Osteoblast (primary cell): ENCODE data around the gene VASH2. TPM values are rescaled to one million over a fixed set of nuclear protein-coding genes. Genes with fewer than 3 reads are reported as not detected.
"Not testable (repeated sequence)": the region's sequence is repeated elsewhere in the genome, so short reads cannot be mapped to it uniquely, and the experiment has no call there.

ENCODE experiments used
- DNase-seq: peaks from one replicate; pipeline ENCODE4 v3.0.0; 2011; ENCODE audit warnings: low spot score, mixed read lengths; ENCODE audit not compliant: insufficient read length; ENCODE audit errors: missing footprints
- H2AFZ ChIP-seq: 2 replicates; pipeline ENCODE4 v1.6.0; 2011; ENCODE audit warnings: mild to moderate bottlenecking, low read length
- H3K27ac ChIP-seq: 2 replicates; pipeline ENCODE4 v1.5.1; 2011; ENCODE audit warnings: mild to moderate bottlenecking, low read depth, low read length, moderate library complexity
- H3K27me3 ChIP-seq: 2 replicates; pipeline ENCODE4 v1.6.0; 2012; ENCODE audit warnings: mild to moderate bottlenecking, control low read depth, inconsistent platforms, low read length, moderate library complexity; ENCODE audit not compliant: insufficient read depth
- H3K36me3 ChIP-seq: 2 replicates; pipeline ENCODE4 v1.5.1; 2011; ENCODE audit warnings: mild to moderate bottlenecking, low read length, control low read depth, moderate library complexity; ENCODE audit not compliant: insufficient read depth
- H3K4me1 ChIP-seq: 2 replicates; pipeline ENCODE4 v1.5.1; 2011; ENCODE audit warnings: mild to moderate bottlenecking, low read length, control low read depth, moderate library complexity; ENCODE audit not compliant: insufficient read depth
- H3K4me2 ChIP-seq: 2 replicates; pipeline ENCODE4 v1.6.0; 2011; ENCODE audit warnings: mild to moderate bottlenecking, low read length; ENCODE audit not compliant: insufficient read depth
- H3K4me3 ChIP-seq: fragments of 200-600 bp; sonication (generic); 3 replicates; pipeline ENCODE4 v1.5.1; 2012; ENCODE audit warnings: mild to moderate bottlenecking, low read length, inconsistent platforms; ENCODE audit not compliant: insufficient read depth
- H3K79me2 ChIP-seq: 2 replicates; pipeline ENCODE4 v1.6.0; 2012; ENCODE audit warnings: mild to moderate bottlenecking, low read length, control low read depth, inconsistent platforms; ENCODE audit not compliant: insufficient read depth
- H3K9me3 ChIP-seq: 2 replicates; pipeline ENCODE4 v1.5.1; 2011; ENCODE audit warnings: low read depth, low read length, control low read depth
- H4K20me1 ChIP-seq: 2 replicates; pipeline ENCODE4 v1.6.0; 2012; ENCODE audit warnings: mild to moderate bottlenecking, low read length, control low read depth; ENCODE audit not compliant: insufficient read depth
- CTCF ChIP-seq: IDR thresholded peaks from 2 replicates; pipeline ENCODE4 v1.5.1; 2011; ENCODE audit warnings: mild to moderate bottlenecking, low read depth, low read length, moderate library complexity; ENCODE audit errors: extremely low read depth
- total RNA-seq: library from RNA; depleted of rRNA; stranded (reverse); fragments of >200 nt; gene quantifications from 2 replicates; pipeline ENCODE4 v1.2.3, GENCODE V29; 2012

VASH2 gene
- total RNA-seq, 1 donor = 1.1 TPM

DNA sequence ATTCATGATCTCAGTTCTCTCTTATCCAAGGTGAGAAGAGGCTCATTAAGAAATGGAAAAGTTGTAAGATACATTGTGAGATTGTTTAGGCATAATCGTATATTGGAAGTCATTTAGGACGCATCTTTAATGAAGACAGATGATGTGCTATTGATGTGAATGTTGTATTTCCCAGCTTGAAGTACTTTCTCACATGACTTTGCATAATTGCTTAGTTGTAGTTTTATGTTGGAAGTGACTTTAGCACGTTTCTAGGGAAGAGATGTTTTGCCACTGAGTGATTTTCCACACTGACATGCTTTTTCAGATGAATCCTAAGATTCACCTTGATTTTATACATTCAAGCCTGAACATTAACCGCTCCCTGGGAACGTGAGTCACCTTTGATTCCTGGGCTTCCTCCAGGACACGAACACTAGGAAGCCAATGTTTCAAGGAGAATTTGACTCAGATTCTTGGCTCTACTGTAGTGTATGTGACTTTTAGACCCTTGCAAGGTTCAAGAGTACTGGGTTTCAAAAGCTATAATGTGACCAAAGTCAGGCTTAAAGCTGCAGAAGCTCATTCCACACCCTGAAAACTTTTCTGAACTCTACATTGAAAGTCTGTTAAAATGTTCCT, 37.5 kb downstream of the VASH2 start:
- no peak for DNase-seq
- Histone ChIP-seq H4K20me1 (no peaks in the 10 kb centered on the region), H3K4me1 (peaks cover 7% of the 10 kb centered on the region), H3K4me2 (no peak overlapping the region), H3K36me3 (peaks cover 9% of the 10 kb centered on the region), H3K27ac (no peak overlapping the region), H3K79me2 (no peaks in the 10 kb centered on the region), H3K27me3 (no peaks in the 10 kb centered on the region), H3K4me3 (no peak overlapping the region), H2AFZ (no peak overlapping the region), H3K9me3 (no peaks in the 10 kb centered on the region)
- no peak for TF ChIP-seq CTCF

DNA sequence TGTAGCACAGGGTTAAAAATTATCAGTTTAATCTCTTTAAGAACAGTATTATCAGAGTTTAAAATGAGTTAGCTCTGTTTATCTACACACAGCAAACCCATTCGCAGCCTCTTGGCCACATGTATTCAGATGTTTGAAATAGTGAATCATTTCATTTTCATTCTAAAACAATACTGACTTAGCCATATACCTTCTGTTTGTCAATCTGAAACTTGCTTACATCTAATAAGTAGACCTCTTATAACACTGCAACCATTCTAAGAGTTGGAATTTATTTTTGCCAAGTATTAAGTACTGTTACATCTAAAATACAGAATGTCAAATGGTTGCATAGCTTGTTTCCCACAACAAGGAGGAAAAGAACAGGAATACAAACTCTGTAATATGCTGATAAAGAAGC, 39.9 kb downstream of the VASH2 start:
- Histone ChIP-seq H3K4me3 (no peak overlapping the region), H3K36me3 (peaks cover 12% of the 10 kb centered on the region), H3K27ac (no peak overlapping the region), H3K27me3 (no peaks in the 10 kb centered on the region), H4K20me1 (no peaks in the 10 kb centered on the region), H3K79me2 (no peaks in the 10 kb centered on the region), H3K4me1 (peaks cover 7% of the 10 kb centered on the region), H3K9me3 (no peaks in the 10 kb centered on the region), H3K4me2 (no peak overlapping the region), H2AFZ (no peak overlapping the region)
- DNase-seq = no peak
- TF ChIP-seq CTCF = no peak

DNA sequence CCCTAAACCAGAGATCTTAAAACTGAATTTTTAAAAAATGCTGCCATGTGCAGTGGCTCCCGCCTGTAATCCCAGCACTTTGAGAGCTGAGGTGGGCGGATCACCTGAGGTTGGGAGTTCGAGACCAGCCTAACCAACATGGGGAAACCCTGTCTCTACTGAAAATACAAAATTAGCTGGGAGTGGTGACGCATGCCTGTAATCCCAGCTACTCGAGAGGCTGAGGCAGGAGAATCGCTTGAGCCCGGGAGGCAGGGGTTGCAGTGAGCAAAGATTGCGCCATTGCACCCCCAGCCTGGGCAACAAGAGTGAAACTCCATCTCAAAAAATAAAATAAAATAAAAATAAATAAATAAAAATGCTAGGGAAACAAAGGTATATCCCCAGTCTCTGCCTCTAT, 43.6 kb downstream of the VASH2 start:
- not testable (repeated sequence) for H3K9me3 ChIP-seq, DNase-seq, H3K27ac ChIP-seq, H3K4me3 ChIP-seq, H3K4me2 ChIP-seq, H3K27me3 ChIP-seq, H4K20me1 ChIP-seq, H2AFZ ChIP-seq, H3K79me2 ChIP-seq, H3K4me1 ChIP-seq
- H3K36me3 ChIP-seq = peaks cover 28% of the 10 kb centered on the region

DNA sequence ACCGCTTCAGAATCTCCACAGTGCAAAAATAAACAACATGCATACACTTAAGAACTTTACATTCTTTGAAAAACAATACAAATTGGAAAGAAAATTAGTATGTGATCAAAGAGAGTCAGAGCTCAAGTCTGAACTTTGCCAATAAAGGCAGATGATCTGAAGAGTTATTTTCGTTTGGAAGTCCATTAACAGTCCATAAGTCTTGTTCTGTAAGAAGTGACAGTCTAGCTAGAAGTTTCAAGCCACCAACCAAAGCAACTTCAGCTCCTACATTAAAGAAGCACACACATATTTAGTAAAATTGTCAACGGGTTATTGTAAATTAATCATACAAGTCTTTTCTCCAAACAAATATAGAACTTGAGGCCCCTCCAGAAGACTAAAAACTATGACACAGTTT, 44.6 kb downstream of the VASH2 start:
- Histone ChIP-seq H3K4me3 (no peak overlapping the region), H4K20me1 (no peaks in the 10 kb centered on the region), H3K79me2 (no peaks in the 10 kb centered on the region), H3K27me3 (no peaks in the 10 kb centered on the region), H2AFZ (no peak overlapping the region), H3K4me2 (no peak overlapping the region), H3K27ac (peak overlapping the region; percentile 40), H3K36me3 (peaks cover 26% of the 10 kb centered on the region), H3K9me3 (no peaks in the 10 kb centered on the region), H3K4me1 (no peaks in the 10 kb centered on the region)
- no peak for TF ChIP-seq CTCF
- no peak for DNase-seq
